HG03521 (cell line): ENCODE data around the gene TLCD3B.

Source experiments
- ATAC-seq: cut with Tn5 transposase; IDR thresholded peaks from one replicate; pipeline ENCODE4 v1.9.1; 2021; ENCODE audit warnings: mild to moderate bottlenecking, moderate library complexity; ENCODE audit not compliant: unreplicated experiment

TLCD3B gene

GRCh38 chr16:29975134-29975538 lies 55.9 kb downstream of the TLCD3B start:
- ATAC-seq: no peak
